ENCODE measurements around the gene TRPV2.

- no peak for TF ChIP-seq CTCF (conservative IDR thresholded peaks at IDR 0.05)
- TF ChIP-seq ZFX (IDR thresholded peaks at IDR 0.05), result no peak
Measured at GRCh38 chr17:16461606-16461866, 46.2 kb downstream of the TRPV2 start.

Data from C4-2B (cell line).